Mononuclear cell (primary cell): ENCODE results near the gene ARFGAP3. TPM values are rescaled to one million over a fixed set of nuclear protein-coding genes. Genes with fewer than 3 reads are reported as not detected.

Experiments
- total RNA-seq: library from RNA; depleted of rRNA; stranded (reverse); fragments of >200 nt; gene quantifications from one replicate; pipeline ENCODE4 v1.2.3, GENCODE V29; 2012

The ARFGAP3 gene
- total RNA-seq, 1 donor, result 39.9 TPM

Other genes starting within 250 kb of the ARFGAP3 start
- gene POLDIP3, start 242.4 kb downstream of the ARFGAP3 start, total RNA-seq, result 38.6 TPM
- gene ATP5MGL, start 216.7 kb downstream of the ARFGAP3 start, total RNA-seq, result 1.4 TPM
- gene CYB5R3, start 207.9 kb downstream of the ARFGAP3 start, total RNA-seq, result 28.1 TPM
- 0.10 TPM for gene A4GALT, start 136.4 kb downstream of the ARFGAP3 start, total RNA-seq
- 45.4 TPM for gene PACSIN2, start 157.9 kb upstream of the ARFGAP3 start, total RNA-seq
- 2.8 TPM for gene TTLL1, start 232.1 kb upstream of the ARFGAP3 start, total RNA-seq